Astrocyte (in vitro differentiated cells and primary cell): ENCODE measurements around the gene LRBA.

Experiments
- CTCF ChIP-seq: IDR thresholded peaks from 2 replicates; pipeline ENCODE4 v1.5.1; 2011; ENCODE audit warnings: low read depth, mild to moderate bottlenecking, inconsistent platforms, low read length, moderate library complexity; ENCODE audit not compliant: insufficient read depth
- EZH2 ChIP-seq: IDR thresholded peaks from 2 replicates; pipeline ENCODE4 v1.6.1; 2012; ENCODE audit warnings: mild to moderate bottlenecking, low read length, inconsistent platforms; ENCODE audit not compliant: insufficient read depth

- TF ChIP-seq CTCF (no peak), EZH2 (no peak)
Measured at GRCh38 chr4:150582873-150583286, 432.2 kb downstream of the LRBA start.
